Duodenal mucosa (tissue), 2 donors: ENCODE measurements around the gene PRPF31.
A peak's percentile ranks its signal among the peaks of the same experiment; 100 is the strongest.

Experiments
- H3K27ac ChIP-seq: one replicate; pipeline ENCODE4 v1.7.0; 2013; ENCODE audit warnings: low read depth, low read length
- H3K27me3 ChIP-seq, 2 donors: one replicate each; pipeline ENCODE4 v1.7.0; 2013; ENCODE audit warnings: low read length in 2 of 2, control low read depth in 1 of 2; ENCODE audit not compliant: insufficient read depth in 2 of 2, control insufficient read depth in 1 of 2
- H3K36me3 ChIP-seq, 2 donors: one replicate each; pipeline ENCODE4 v1.7.0; 2013; ENCODE audit warnings: low read length in 2 of 2, control low read depth in 1 of 2; ENCODE audit not compliant: insufficient read depth in 2 of 2, control insufficient read depth in 1 of 2
- H3K4me1 ChIP-seq, 2 donors: one replicate each; pipeline ENCODE4 v1.7.0; 2013; ENCODE audit warnings: low read length in 2 of 2, control low read depth in 1 of 2; ENCODE audit not compliant: insufficient read depth in 2 of 2, control insufficient read depth in 1 of 2
- H3K4me3 ChIP-seq, 2 donors: one replicate each; pipeline ENCODE4 v1.7.0; 2013; ENCODE audit warnings: low read length in 2 of 2, low read depth in 1 of 2
- H3K9ac ChIP-seq, 2 donors: one replicate each; pipeline ENCODE4 v1.7.0; 2013; ENCODE audit warnings: low read length in 2 of 2, low read depth in 1 of 2
- H3K9me3 ChIP-seq, 2 donors: one replicate each; pipeline ENCODE4 v1.7.0; 2013; ENCODE audit warnings: low read length in 2 of 2, control low read depth in 1 of 2; ENCODE audit not compliant: control insufficient read depth in 1 of 2

PRPF31 gene

DNA sequence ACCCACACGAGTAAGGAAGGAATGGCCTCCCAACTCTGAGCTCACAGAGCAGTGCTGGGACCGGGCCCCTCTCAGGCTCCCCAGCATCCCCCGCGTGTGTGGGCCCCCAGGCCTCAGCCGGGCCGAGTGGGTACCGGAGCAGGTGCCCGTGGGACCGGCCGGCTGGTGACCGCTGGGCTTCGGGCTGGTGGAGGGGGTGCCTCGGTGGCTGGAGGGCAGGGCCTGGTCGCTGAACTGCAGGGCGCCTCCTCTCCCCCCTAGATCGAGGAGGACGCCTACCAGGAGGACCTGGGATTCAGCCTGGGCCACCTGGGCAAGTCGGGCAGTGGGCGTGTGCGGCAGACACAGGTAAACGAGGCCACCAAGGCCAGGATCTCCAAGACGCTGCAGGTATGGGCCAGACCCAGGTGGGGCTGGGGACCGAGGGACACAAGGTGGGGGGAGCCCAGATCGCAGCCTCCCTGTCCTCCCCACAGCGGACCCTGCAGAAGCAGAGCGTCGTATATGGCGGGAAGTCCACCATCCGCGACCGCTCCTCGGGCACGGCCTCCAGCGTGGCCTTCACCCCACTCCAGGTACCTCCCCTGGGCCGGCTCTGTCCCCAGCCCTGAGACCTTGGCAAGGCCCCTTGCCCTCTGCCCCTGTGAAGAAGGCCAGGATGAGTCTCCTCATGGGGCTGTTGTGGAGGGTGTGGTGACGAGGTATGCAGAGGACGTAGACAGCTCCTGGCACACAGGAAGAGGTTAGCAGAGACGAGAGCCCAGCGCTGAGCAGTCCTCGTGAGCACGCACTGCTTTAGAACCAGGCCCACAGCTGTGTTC lies 13.5 kb downstream of the PRPF31 start:
- Histone ChIP-seq H3K27me3 (no peaks in the 10 kb centered on the region), H3K4me1 (no peaks in the 10 kb centered on the region), H3K9ac (no peak overlapping the region), H3K4me3 (no peak overlapping the region), H3K9me3 (no peaks in the 10 kb centered on the region), H3K36me3 (peaks cover 38 to 55% of the 10 kb centered on the region in 2 donors), H3K27ac (no peak overlapping the region)

DNA sequence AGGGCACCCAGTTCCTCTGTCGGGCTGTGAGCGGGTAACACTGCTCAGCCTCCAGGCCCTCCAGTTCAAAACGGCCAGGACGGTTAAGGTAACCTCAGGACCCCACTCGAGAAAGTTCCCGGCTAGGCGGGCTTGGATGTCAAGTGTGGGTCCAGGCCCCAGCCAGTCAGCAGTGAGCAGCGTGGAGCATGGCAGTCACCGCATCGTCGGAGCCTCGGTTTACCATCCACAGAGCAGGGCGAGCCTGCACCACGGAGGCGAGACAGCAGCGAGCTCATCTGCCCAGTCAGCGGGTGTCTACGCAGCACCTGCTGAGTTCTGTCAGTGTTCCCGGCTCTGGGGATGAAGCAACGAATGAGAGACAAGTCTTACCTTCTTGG lies 14.1 kb downstream of the PRPF31 start:
- Histone ChIP-seq H3K36me3 (peaks cover 35 to 50% of the 10 kb centered on the region in 2 donors), H3K4me1 (no peaks in the 10 kb centered on the region), H3K27me3 (no peaks in the 10 kb centered on the region), H3K27ac (no peak overlapping the region), H3K9ac (no peak overlapping the region), H3K9me3 (no peaks in the 10 kb centered on the region), H3K4me3 (no peak overlapping the region)

DNA sequence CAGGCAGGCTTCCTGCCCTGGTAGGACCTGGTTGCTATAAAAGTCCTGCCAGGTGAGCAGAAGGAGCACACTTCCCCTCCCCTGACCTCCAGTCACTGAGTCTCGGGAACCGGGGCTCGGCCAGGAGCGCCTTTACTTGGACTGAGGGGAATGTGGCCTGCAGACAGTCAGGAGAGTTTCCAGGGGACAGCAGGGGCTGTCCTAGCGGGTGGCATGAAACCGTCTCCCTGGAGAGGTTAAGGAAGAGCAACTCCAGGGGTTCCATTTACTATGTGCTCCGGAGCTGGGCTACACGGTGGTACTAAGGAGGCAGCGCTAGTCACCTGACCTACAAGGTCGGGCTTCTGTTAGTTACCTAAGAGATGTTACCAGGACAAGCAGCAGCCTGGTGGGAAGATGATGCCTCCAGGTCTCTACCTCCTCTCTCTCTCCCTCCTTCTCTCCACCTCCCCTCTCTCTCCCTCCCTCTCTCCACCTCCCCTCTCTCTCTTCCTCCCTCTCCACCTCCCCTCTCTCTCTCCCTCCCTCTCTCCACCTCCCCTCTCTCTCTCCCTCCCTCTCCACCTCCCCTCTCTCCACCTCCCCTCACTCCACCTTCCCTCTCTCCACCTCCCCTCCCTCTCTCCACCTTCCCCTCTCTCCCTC lies 17.9 kb downstream of the PRPF31 start:
- H3K4me1 ChIP-seq: peaks cover 10 to 12% of the 10 kb centered on the region in 2 donors
- H3K27ac ChIP-seq: no peak overlapping the region
- H3K36me3 ChIP-seq: peaks cover 14 to 20% of the 10 kb centered on the region in 2 donors
- no peak overlapping the region for H3K9ac ChIP-seq
- no peaks in the 10 kb centered on the region for H3K27me3 ChIP-seq
- H3K9me3 ChIP-seq: no peaks in the 10 kb centered on the region
- H3K4me3 ChIP-seq: no peak overlapping the region

DNA sequence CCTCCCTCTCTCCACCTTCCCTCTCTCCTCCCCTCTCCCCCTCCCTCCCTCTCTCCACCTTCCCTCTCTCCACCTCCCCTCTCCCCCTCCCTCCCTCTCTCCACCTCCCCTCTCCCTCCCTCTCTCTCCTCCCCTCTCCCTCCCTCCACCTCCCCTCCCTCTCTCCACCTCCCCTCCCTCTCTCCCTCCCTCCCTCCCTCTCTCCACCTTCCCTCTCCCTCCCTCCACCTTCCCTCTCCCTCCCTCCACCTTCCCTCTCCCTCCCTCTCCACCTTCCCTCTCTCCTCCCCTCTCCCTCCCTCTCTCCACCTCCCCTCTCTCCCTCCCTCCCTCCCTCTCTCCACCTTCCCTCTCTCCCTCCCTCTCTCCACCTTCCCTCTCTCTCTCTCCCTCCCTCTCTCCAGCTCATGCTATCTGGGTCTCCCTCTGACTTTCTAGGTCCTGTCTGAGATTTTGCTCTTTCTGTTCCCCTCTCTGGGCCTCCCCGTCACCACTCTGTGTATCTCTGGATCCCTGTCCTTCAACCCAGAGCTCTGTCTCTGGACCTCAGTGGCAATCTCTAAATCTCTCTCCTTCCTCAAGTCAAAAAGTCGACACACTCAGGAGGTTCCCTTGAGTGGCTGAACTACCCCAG lies 18.5 kb downstream of the PRPF31 start:
- no peak overlapping the region for H3K4me3 ChIP-seq
- H3K27ac ChIP-seq: no peak overlapping the region
- no peaks in the 10 kb centered on the region for H3K9me3 ChIP-seq
- H3K4me1 ChIP-seq: peaks cover 15 to 19% of the 10 kb centered on the region in 2 donors
- H3K27me3 ChIP-seq: no peaks in the 10 kb centered on the region
- peaks cover 14 to 16% of the 10 kb centered on the region in 2 donors for H3K36me3 ChIP-seq
- no peak overlapping the region for H3K9ac ChIP-seq

DNA sequence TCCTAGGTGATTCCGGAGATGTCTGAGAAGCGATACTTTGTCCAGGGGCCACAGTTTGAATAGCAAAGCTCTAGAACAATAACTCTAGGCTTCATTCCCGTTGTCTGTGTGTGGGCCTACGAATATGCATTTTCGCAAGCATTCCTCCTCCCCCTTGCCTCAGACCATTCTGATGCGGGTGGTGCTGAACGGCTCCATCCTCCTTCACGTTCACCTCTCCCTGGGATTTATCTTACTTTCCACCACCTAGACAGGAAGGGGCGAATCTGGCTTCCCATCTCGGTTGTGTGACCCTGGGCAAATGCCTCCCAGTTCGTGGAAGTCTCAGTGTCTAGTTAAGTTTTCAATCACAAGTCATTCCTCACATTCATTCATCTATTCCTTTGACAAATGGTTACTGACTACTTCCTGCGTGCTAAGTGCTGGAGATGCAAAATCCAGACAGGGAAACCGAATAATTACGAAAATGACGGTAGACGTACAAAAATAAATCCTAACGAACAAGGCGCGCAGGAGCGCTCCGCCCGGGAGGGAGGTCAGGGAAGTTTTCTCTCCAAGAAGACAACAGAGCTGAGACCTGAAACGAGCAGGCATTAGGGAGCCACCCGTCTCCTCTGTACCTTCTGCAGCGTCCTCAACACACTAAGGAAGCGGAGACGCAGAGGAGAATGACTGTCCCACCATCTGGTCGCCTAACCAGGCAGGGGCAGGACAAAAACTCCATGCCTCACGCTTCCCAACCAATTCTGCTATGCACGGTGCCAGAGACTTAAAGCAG lies 20.7 kb downstream of the PRPF31 start:
- H3K4me1 ChIP-seq: peaks cover 34 to 40% of the 10 kb centered on the region in 2 donors
- H3K4me3 ChIP-seq: peak overlapping the region; percentile 83 to 90
- peaks cover 4 to 9% of the 10 kb centered on the region in 2 donors for H3K36me3 ChIP-seq
- H3K9ac ChIP-seq: peak overlapping the region; percentile 50 to 71
- H3K27ac ChIP-seq: no peak overlapping the region
- no peaks in the 10 kb centered on the region for H3K9me3 ChIP-seq
- H3K27me3 ChIP-seq: no peaks in the 10 kb centered on the region

DNA sequence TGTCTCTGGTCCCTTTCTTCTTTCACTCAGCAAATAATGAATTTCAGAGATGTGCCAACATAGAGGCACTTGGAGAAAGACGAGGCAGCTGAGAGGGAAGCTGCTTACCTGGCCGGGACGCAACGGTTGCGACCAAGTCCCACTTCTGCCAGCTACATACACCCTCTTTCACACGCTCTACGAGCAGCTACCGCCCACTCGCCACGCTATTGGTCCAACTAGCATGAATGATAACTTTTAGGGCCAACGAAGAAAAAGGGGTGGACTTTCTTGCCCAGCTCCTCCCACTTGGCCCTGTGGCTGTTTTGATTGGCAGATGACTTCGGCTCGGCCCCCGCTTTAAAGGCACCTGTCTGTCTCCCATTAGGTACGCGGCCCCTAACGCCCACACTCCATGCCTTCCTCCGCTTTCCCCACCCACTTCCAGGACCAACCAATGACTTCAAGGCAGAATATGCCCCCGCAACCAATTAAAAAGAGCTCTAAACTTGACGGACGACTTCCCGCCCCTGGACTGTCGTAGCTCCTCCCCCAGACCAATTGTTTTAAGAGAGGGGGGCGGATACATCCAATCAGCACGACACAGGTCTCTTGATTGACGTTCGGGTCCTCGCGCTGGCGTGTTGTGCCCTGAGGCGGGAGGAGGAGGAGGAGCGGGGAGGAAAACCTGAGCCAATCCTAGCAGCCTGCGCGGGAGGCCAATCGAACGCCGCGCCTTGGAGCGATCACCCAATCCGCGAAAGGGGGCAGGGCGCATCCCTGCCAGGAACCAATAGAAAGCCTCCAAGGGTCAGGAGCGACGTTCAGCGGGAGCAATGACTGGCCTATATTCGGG lies 21.5 kb downstream of the PRPF31 start:
- Histone ChIP-seq H3K27ac (no peak overlapping the region), H3K4me1 (peaks cover 38 to 45% of the 10 kb centered on the region in 2 donors), H3K4me3 (peak overlapping the region; percentile 83 to 90), H3K9me3 (no peaks in the 10 kb centered on the region), H3K27me3 (no peaks in the 10 kb centered on the region), H3K9ac (peak overlapping the region; percentile 71 to 72), H3K36me3 (peaks cover 0 to 10% of the 10 kb centered on the region in 2 donors)

DNA sequence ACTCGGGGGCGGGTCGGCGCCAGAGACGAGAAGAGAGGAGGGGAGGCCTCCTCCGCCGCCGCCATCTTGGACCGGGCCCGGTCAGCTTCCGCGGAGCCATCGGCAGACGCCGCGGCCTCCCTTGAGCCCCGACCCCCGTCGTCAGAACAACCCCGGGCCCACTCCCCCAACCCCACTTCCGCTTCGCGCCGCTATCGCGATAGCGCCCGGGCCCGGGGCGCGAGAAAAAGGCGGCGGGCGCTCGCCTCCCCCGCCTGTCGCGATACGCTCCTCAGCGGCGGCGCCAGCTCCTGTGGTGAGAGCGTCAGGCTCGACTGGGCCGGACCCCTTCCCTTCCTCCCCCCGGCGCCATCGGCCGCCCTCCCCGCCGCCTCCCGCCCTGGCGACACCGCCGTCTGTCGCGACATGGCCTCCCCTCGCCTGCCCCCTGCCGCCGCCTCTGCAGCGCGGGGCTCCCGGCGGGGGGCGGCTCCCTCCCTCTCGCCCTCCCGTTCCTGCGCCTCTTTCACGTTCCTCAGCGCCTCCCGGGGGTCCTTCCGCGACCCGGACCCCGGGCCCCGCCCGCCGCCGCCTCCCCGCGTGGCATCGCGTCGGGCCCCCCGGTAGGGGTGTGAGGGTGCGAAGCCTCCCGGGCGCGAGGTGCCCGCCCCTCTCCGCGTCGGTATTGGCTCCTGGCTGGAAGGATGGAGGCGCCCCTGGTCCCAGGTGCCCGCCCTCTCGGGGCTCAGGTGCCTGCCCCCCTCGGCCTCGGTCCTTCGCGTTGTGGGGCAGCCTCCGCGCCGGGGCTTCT lies 22.3 kb downstream of the PRPF31 start, which contains the start of gene CNOT3:
CNOT3 (plus strand) TSS at position 64 of the 790 bp plus-strand sequence. CDS start 5,217 bp downstream, outside the sequence.
- Histone ChIP-seq H3K27me3 (no peaks in the 10 kb centered on the region), H3K9me3 (no peaks in the 10 kb centered on the region), H3K4me3 (peak within 1 kb of the TSS; percentile 83 to 90), H3K4me1 (peaks cover 38 to 45% of the 10 kb centered on the region in 2 donors), H3K27ac (peak within 1 kb of the TSS; percentile 71), H3K36me3 (peaks cover 5 to 16% of the 10 kb centered on the region in 2 donors), H3K9ac (peak within 1 kb of the TSS; percentile 71 to 72)

DNA sequence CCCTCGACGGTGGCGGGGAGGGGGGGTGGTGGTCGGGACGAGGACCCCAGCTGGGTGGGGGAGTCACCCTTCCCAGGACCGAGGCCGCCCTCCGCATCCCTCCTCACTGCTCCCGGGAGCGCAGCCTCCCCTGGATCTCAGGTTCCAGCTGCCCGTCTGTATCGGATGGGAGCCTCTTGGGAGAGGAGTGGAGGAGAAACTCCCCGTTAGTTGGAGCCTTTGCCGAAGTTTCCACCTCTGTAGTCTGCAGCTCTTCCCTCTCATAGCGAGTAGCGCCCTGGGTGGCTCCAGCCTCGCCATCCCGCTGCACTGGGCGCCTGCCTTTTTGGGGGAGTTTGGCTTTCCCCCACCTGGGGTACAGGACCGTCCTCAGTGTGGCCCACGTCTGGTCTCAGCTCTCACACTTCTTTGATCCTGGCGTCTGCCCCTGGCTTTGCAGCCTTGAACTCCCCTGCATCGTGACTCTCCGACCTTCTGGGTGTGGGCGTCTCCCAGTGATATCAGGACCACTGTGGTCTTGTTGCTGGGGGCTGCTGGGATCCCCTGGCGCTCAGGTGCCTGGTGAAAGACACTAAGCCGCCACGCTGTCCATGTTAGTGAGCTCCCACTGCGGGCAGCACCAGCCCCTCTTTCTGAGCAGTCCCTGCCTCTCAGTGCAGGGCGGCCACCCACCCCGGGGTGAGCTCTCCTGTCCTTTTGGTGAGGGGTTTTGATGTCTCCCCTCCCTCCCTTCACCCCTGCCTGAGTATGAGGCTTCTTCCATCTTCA lies 23.1 kb downstream of the PRPF31 start:
- no peak overlapping the region for H3K27ac ChIP-seq
- H3K36me3 ChIP-seq: peaks cover 11 to 23% of the 10 kb centered on the region in 2 donors
- no peaks in the 10 kb centered on the region for H3K9me3 ChIP-seq
- H3K9ac ChIP-seq: peak overlapping the region; percentile 57 to 72
- peak overlapping the region; percentile 63 to 72 for H3K4me3 ChIP-seq
- H3K4me1 ChIP-seq: peaks cover 38 to 45% of the 10 kb centered on the region in 2 donors
- no peaks in the 10 kb centered on the region for H3K27me3 ChIP-seq
